H9 (cell line): Measurements from ENCODE around the gene PLAC1. TPM values are rescaled to one million over a fixed set of nuclear protein-coding genes. Genes with fewer than 3 reads are reported as not detected.

Source experiments
- DNase-seq: peaks from one replicate; pipeline ENCODE4 v3.0.0-alpha.2; 2017
- H2AFZ ChIP-seq: one replicate; pipeline ENCODE4 v1.6.1; 2013; ENCODE audit warnings: mild to moderate bottlenecking, low read length, control low read depth, moderate library complexity
- H2AK5ac ChIP-seq: 2 replicates; pipeline ENCODE4 v1.6.1; 2013; ENCODE audit warnings: low read length, control low read depth, mixed read lengths; ENCODE audit not compliant: insufficient read length
- H2BK120ac ChIP-seq: one replicate; pipeline ENCODE4 v1.6.1; 2013; ENCODE audit warnings: low read depth, mild to moderate bottlenecking, low read length, control low read depth, inconsistent platforms; ENCODE audit not compliant: poor library complexity, severe bottlenecking
- H2BK12ac ChIP-seq: 2 replicates; pipeline ENCODE4 v1.6.1; 2013; ENCODE audit warnings: low read length, control low read depth, mixed read lengths, low read depth; ENCODE audit not compliant: insufficient read length
- H2BK15ac ChIP-seq: 2 replicates; pipeline ENCODE4 v1.6.1; 2013; ENCODE audit warnings: low read depth, low read length, control low read depth
- H2BK20ac ChIP-seq: one replicate; pipeline ENCODE4 v1.6.1; 2013; ENCODE audit warnings: low read depth, mild to moderate bottlenecking, low read length, control low read depth, inconsistent platforms; ENCODE audit not compliant: poor library complexity, severe bottlenecking
- H2BK5ac ChIP-seq: 2 replicates; pipeline ENCODE4 v1.6.1; 2013; ENCODE audit warnings: low read length, control low read depth, mixed read lengths; ENCODE audit not compliant: insufficient read length
- H3K14ac ChIP-seq: 2 replicates; pipeline ENCODE4 v1.6.1; 2013; ENCODE audit warnings: low read length, control low read depth; ENCODE audit not compliant: insufficient read depth
- H3K18ac ChIP-seq: 2 replicates; pipeline ENCODE4 v1.6.1; 2013; ENCODE audit warnings: low read depth, mild to moderate bottlenecking, mixed read lengths, low read length, control low read depth; ENCODE audit not compliant: insufficient read length
- H3K23ac ChIP-seq: 2 replicates; pipeline ENCODE4 v1.6.1; 2013; ENCODE audit warnings: low read length, control low read depth, mixed read lengths, low read depth; ENCODE audit not compliant: insufficient read length
- H3K23me2 ChIP-seq: 2 replicates; pipeline ENCODE4 v1.6.1; 2013; ENCODE audit warnings: low read depth, mild to moderate bottlenecking, mixed read lengths, low read length, control low read depth; ENCODE audit not compliant: insufficient read length, poor library complexity, severe bottlenecking
- H3K27ac ChIP-seq: 2 replicates; pipeline ENCODE4 v1.5.1; 2013; ENCODE audit warnings: low read length, control low read depth, mixed read lengths, low read depth; ENCODE audit not compliant: insufficient read length
- H3K27me3 ChIP-seq: 2 replicates; pipeline ENCODE4 v1.6.1; 2013; ENCODE audit warnings: low read length, control low read depth, inconsistent platforms; ENCODE audit not compliant: insufficient read depth
- H3K4ac ChIP-seq: 2 replicates; pipeline ENCODE4 v1.6.1; 2013; ENCODE audit warnings: low read depth, mild to moderate bottlenecking, control low read depth, inconsistent platforms, low read length, moderate library complexity
- H3K4me1 ChIP-seq: 2 replicates; pipeline ENCODE4 v1.6.1; 2013; ENCODE audit warnings: low read length, control low read depth, inconsistent platforms; ENCODE audit not compliant: insufficient read depth
- H3K4me2 ChIP-seq: 2 replicates; pipeline ENCODE4 v1.6.1; 2013; ENCODE audit warnings: low read length, control low read depth, mixed read lengths; ENCODE audit not compliant: insufficient read length, insufficient read depth
- H3K56ac ChIP-seq: 2 replicates; pipeline ENCODE4 v1.6.1; 2013; ENCODE audit warnings: low read depth, mild to moderate bottlenecking, mixed read lengths, low read length, control low read depth; ENCODE audit not compliant: insufficient read length
- H3K79me1 ChIP-seq: 2 replicates; pipeline ENCODE4 v1.6.1; 2013; ENCODE audit warnings: low read depth, mild to moderate bottlenecking, moderate library complexity, low read length, control low read depth, inconsistent platforms; ENCODE audit not compliant: insufficient read depth, poor library complexity, severe bottlenecking
- H3K79me2 ChIP-seq: 2 replicates; pipeline ENCODE4 v1.6.1; 2013; ENCODE audit warnings: low read length, control low read depth, inconsistent platforms; ENCODE audit not compliant: insufficient read depth
- H3K9ac ChIP-seq: 2 replicates; pipeline ENCODE4 v1.6.1; 2013; ENCODE audit warnings: low read length, control low read depth, mixed read lengths; ENCODE audit not compliant: insufficient read length; ENCODE audit errors: extremely low read depth
- H3K9me3 ChIP-seq: one replicate; pipeline ENCODE4 v1.6.1; 2013; ENCODE audit warnings: low read depth, low read length, inconsistent platforms; ENCODE audit not compliant: control insufficient read depth
- H3T11ph ChIP-seq: one replicate; pipeline ENCODE4 v1.6.1; 2013; ENCODE audit warnings: mild to moderate bottlenecking, low read length, control low read depth, inconsistent platforms
- H4K20me1 ChIP-seq: one replicate; pipeline ENCODE4 v1.6.1; 2013; ENCODE audit not compliant: control insufficient read depth, insufficient read length, insufficient read depth
- H4K5ac ChIP-seq: 2 replicates; pipeline ENCODE4 v1.6.1; 2013; ENCODE audit warnings: low read depth, mild to moderate bottlenecking, mixed read lengths, low read length, control low read depth; ENCODE audit not compliant: insufficient read length
- H4K8ac ChIP-seq: replicated peaks from 2 replicates; pipeline ENCODE4 v1.6.1; 2013; ENCODE audit warnings: low read length, control low read depth, mixed read lengths, low read depth; ENCODE audit not compliant: insufficient read length
- H4K91ac ChIP-seq: 2 replicates; pipeline ENCODE4 v1.6.1; 2013; ENCODE audit warnings: low read depth, mild to moderate bottlenecking, moderate library complexity, mixed read lengths, low read length, control low read depth; ENCODE audit not compliant: insufficient read length
- H3K27ac Mint-ChIP-seq, 3 experiments: 2 replicates in 2 of 3; 3 replicates in 1 of 3; pipeline ENCODE4 v1.8.0; 2020 to 2021; ENCODE audit warnings: mixed read lengths in 3 of 3, mild to moderate bottlenecking in 1 of 3, moderate library complexity in 1 of 3
- H3K27me3 Mint-ChIP-seq: 2 replicates; pipeline ENCODE4 v1.8.0; 2021; ENCODE audit warnings: low read depth, mild to moderate bottlenecking, moderate library complexity, mixed read lengths
- H3K36me3 Mint-ChIP-seq, 3 experiments: 2 replicates in 2 of 3; 3 replicates in 1 of 3; pipeline ENCODE4 v1.8.0; 2020 to 2021; ENCODE audit warnings: low read depth in 3 of 3, mixed read lengths in 3 of 3; ENCODE audit not compliant: insufficient read depth in 1 of 3
- H3K4me1 Mint-ChIP-seq, 2 experiments: 2 replicates each; pipeline ENCODE4 v1.8.0; 2020; ENCODE audit warnings: mixed read lengths in 2 of 2
- H3K4me3 Mint-ChIP-seq, 2 experiments: 2 replicates in 1 of 2; 3 replicates in 1 of 2; pipeline ENCODE4 v1.8.0; 2020 to 2021; ENCODE audit warnings: mild to moderate bottlenecking in 2 of 2, mixed read lengths in 2 of 2, moderate library complexity in 1 of 2
- H3K9me3 Mint-ChIP-seq, 2 experiments: 2 replicates in 1 of 2; 3 replicates in 1 of 2; pipeline ENCODE4 v1.8.0; 2020; ENCODE audit warnings: mild to moderate bottlenecking in 2 of 2, mixed read lengths in 2 of 2, moderate library complexity in 1 of 2
- WGBS: extraction: QIAGEN DNeasy Blood & Tissue Kit; methylation state at CpG from one replicate; pipeline ENCODE4 v1.1.7; 2013; ENCODE audit warnings: missing lambda C conversion rate, low lambda C conversion rate, mixed read lengths; ENCODE audit not compliant: insufficient read length; ENCODE audit errors: extremely low coverage; 5-methylcytosine and 5-hydroxymethylcytosine counted together
- total RNA-seq: library from RNA; stranded (reverse); gene quantifications from 2 replicates; pipeline ENCODE4 v1.2.1, GENCODE V29; 2021
- TF ChIP-seq, protein P1 (sequence below): fragments of 200-600 bp; sonication (generic); conservative IDR thresholded peaks from 3 replicates; pipeline ENCODE4 v1.8.0; 2021; ENCODE audit warnings: antibody characterized with exemption, mild to moderate bottlenecking

PLAC1 gene
- total RNA-seq, 1 experiment from 2014 or later = 0.68 TPM

DNA sequence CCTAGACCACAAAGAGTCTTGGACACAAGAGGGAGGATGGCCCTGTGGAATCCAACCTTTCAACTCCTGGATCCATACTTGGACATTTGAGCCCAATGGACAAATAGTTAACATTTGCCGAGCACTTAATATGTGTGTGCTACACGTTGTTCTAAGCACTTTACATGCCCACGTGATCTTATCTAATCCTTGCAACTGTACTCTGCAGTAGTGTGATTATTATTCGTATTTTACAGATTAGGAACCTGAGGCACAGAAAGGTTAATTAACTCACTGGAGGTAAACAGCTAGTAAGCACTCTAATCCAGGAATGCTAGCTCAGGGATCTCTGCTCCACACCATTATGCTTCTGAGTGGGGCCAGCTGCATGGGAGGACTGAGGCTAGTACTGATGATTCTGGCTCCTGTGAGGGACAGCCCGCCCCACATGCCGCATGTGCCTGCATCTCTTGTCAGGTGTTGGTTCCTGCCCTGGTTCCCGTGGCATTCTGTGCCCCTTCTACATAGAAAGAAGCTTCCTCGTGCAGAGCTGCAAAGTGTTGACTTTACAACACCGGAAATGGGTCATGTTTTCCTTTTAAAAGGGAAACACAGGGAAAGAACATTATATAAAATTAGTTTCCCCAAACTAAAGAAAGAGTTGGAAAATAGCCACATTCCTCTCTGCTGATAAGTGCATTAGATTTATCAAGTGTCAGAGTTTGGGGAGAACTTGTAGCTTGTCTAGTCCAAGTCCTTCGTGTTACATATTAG lies 34.8 kb downstream of the PLAC1 start:
- Histone ChIP-seq H2BK20ac (no peak overlapping the region), H3K23ac (no peak overlapping the region), H4K8ac (no peak overlapping the region), H3K9me3 (no peaks in the 10 kb centered on the region), H3K79me2 (no peaks in the 10 kb centered on the region), H2AK5ac (no peak overlapping the region), H3K14ac (no peak overlapping the region), H3K9ac (no peak overlapping the region), H3K23me2 (no peaks in the 10 kb centered on the region), H3K27ac (no peak overlapping the region), H3K79me1 (no peaks in the 10 kb centered on the region), H2BK12ac (no peak overlapping the region), H3K4ac (no peak overlapping the region), H3K56ac (no peak overlapping the region), H3K18ac (no peak overlapping the region), H4K91ac (no peak overlapping the region), H3T11ph (no peak overlapping the region), H2AFZ (no peak overlapping the region), H2BK15ac (no peak overlapping the region), H2BK5ac (no peak overlapping the region), H4K20me1 (no peaks in the 10 kb centered on the region), H3K27me3 (no peaks in the 10 kb centered on the region), H4K5ac (no peak overlapping the region), H3K4me2 (no peak overlapping the region), H3K4me1 (peaks cover 13% of the 10 kb centered on the region; the same call in 1 of the 2 replicates), H2BK120ac (no peak overlapping the region)
- Mint-ChIP-seq H3K27ac (no peak overlapping the region), H3K9me3 (peaks cover 4 to 71% of the 10 kb centered on the region in 2 experiments), H3K4me1 (peaks cover 15 to 22% of the 10 kb centered on the region in 2 experiments; a peak in 3 of 4 replicates), H3K27me3 (peaks cover 3% of the 10 kb centered on the region; the same call in 1 of the 2 replicates), H3K36me3 (no peaks in the 10 kb centered on the region; a peak in 2 of 7 replicates), H3K4me3 (no peak overlapping the region)
- TF ChIP-seq, protein P1, sequence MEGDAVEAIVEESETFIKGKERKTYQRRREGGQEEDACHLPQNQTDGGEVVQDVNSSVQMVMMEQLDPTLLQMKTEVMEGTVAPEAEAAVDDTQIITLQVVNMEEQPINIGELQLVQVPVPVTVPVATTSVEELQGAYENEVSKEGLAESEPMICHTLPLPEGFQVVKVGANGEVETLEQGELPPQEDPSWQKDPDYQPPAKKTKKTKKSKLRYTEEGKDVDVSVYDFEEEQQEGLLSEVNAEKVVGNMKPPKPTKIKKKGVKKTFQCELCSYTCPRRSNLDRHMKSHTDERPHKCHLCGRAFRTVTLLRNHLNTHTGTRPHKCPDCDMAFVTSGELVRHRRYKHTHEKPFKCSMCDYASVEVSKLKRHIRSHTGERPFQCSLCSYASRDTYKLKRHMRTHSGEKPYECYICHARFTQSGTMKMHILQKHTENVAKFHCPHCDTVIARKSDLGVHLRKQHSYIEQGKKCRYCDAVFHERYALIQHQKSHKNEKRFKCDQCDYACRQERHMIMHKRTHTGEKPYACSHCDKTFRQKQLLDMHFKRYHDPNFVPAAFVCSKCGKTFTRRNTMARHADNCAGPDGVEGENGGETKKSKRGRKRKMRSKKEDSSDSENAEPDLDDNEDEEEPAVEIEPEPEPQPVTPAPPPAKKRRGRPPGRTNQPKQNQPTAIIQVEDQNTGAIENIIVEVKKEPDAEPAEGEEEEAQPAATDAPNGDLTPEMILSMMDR = no peak
- WGBS = no CpG with 5 or more reads among the region's 10 CpGs
- no peak for DNase-seq
